Activated CD4-positive, alpha-beta T cell treated with anti-CD3 and anti-CD28 coated beads for 36 hours (primary cell): Measurements from ENCODE around the gene PPFIA2. TPM values are rescaled to one million over a fixed set of nuclear protein-coding genes. Genes with fewer than 3 reads are reported as not detected.
"Not testable (repeated sequence)": the region's sequence is repeated elsewhere in the genome, so short reads cannot be mapped to it uniquely, and the experiment has no call there.

Experiments used
- ATAC-seq: fragments of 200-7000 bp; cut with Tn5 transposase; one replicate; pipeline ENCODE4 v1.10.0; 2021; ENCODE audit warnings: mild to moderate bottlenecking, moderate library complexity
- CTCF ChIA-PET: fragments of 350-600 bp; sonication (Branson Sonifier 250); formaldehyde crosslinking; loops from one replicate; lab custom pipeline; 2021; ENCODE audit warnings: antibody characterized with exemption; lab: Charles Lee
- POLR2A ChIA-PET: fragments of 350-600 bp; sonication (Branson Sonifier 250); formaldehyde crosslinking; loops from one replicate; lab custom pipeline; 2021; ENCODE audit warnings: antibody characterized with exemption, inconsistent platforms; lab: Charles Lee
- DNase-seq: peaks from one replicate; pipeline ENCODE4 v3.0.0-alpha.2; 2020
- H3K27ac Mint-ChIP-seq: one replicate; pipeline ENCODE4 v1.8.0; 2021; ENCODE audit warnings: mixed read lengths
- H3K27me3 Mint-ChIP-seq: one replicate; pipeline ENCODE4 v1.8.0; 2021; ENCODE audit warnings: mixed read lengths
- H3K36me3 Mint-ChIP-seq: one replicate; pipeline ENCODE4 v1.8.0; 2021; ENCODE audit warnings: low read depth, mixed read lengths
- H3K4me1 Mint-ChIP-seq: one replicate; pipeline ENCODE4 v1.8.0; 2021; ENCODE audit warnings: mixed read lengths
- H3K4me3 Mint-ChIP-seq: one replicate; pipeline ENCODE4 v1.8.0; 2021; ENCODE audit warnings: mild to moderate bottlenecking, moderate library complexity, mixed read lengths
- H3K9me3 Mint-ChIP-seq: one replicate; pipeline ENCODE4 v1.8.0; 2021; ENCODE audit warnings: low read depth, mixed read lengths
- intact Hi-C, 2 experiments: fragments of 100-400 bp; cut with DNase I in 1 of 2; cut with micrococcal nuclease in 1 of 2; formaldehyde crosslinking; loops; one replicate each; pipeline versions ENCODE4 v1.14.2 to v1.15.1; 2022 to 2024; cut with DNase I, micrococcal nuclease
- total RNA-seq, 2 experiments: library from RNA; stranded (reverse); gene quantifications; one replicate each; pipeline ENCODE4 v1.2.3, GENCODE V29; 2021

The PPFIA2 gene
- total RNA-seq, 2 experiments from 2014 or later, result not detected

DNA sequence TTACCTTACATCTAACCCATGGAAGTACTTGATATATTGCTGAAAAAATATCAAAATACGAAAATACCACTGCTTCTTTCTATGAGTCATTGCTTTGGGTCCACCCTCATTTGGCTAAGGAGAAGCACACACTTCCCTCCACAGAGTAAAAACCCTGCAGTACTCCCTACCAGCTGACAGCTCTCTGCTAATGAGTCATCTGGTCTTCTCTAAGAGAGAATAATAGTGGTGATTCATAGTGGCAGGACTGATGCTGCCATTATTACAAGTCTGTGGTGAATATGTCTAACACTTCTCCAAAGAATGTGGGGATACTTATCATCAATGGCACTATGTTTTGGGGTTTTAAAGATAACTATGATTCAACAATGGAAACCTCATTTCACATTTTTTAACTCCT lies 90.7 kb downstream of the PPFIA2 start:
- CTCF ChIA-PET, result no interaction called here
- peaks cover 5% of the 10 kb centered on the region for H3K4me1 Mint-ChIP-seq
- peak; percentile 29 for DNase-seq
- peaks cover 5% of the 10 kb centered on the region for H3K27me3 Mint-ChIP-seq
- no peak overlapping the region for H3K4me3 Mint-ChIP-seq
- POLR2A ChIA-PET, result no interaction called here
- peaks cover 2% of the 10 kb centered on the region for H3K9me3 Mint-ChIP-seq
- no peaks in the 10 kb centered on the region for H3K36me3 Mint-ChIP-seq
- intact Hi-C loops, result loop anchor here (1.0 to 5.0 kb wide), 3 partner anchors 132 to 690 kb away; partner anchors contain the start of genes CCDC59 (in 1 of the 2) and METTL25 (in 1 of the 2)
- ATAC-seq, result peak; percentile 99
- H3K27ac Mint-ChIP-seq, result no peak overlapping the region

DNA sequence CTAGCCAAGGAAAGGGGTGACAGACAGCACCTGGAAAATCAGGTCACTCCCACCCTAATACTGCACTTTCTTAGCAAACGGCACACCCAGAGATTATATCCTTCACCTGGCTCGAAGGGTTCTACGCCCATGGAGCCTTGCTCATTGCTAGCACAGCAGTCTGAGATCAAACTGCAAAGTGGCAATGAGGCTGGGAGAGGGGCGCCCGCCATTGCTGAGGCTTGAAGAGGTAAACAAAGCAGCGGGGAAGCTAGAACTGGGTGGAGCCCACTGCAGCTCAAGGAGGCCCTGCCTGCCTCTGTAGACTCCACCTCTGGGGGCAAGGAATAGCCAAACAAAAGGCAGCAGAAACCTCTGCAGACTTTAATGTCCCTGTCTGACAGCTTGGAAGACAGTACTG lies 99.8 kb downstream of the PPFIA2 start:
- POLR2A ChIA-PET, H3K4me3 Mint-ChIP-seq, H3K36me3 Mint-ChIP-seq, CTCF ChIA-PET, ATAC-seq, H3K4me1 Mint-ChIP-seq, DNase-seq, H3K27me3 Mint-ChIP-seq, intact Hi-C loops, H3K27ac Mint-ChIP-seq, H3K9me3 Mint-ChIP-seq: not testable (repeated sequence)

DNA sequence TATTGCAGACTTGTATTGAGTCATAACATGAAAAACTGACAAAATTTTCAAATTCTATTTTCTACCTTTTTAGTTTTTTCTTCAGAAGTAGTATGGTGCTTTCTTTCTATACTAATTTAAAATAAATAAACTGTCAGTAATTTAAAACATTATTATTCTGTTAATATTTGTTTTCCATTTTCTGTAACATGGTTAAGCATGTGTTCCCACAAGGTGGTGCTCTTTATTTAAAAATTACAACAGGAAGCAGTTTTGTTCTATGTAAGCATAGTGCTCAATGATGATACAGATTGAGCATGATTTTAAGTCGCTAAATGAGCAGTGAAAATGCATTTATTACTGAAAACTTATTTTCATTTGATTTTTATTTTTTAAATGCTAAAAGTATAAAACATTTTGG lies 114.6 kb downstream of the PPFIA2 start:
- no peak overlapping the region for H3K27ac Mint-ChIP-seq
- H3K4me1 Mint-ChIP-seq, result no peaks in the 10 kb centered on the region
- ATAC-seq, result no peak
- intact Hi-C loops, result loop anchor here (1.0 kb wide), 4 partner anchors 348 to 714 kb away; partner anchors contain the start of genes CCDC59 (in 1 of the 2) and METTL25 (in 1 of the 2)
- peaks cover 5% of the 10 kb centered on the region for H3K27me3 Mint-ChIP-seq
- no peaks in the 10 kb centered on the region for H3K9me3 Mint-ChIP-seq
- H3K4me3 Mint-ChIP-seq, result no peak overlapping the region
- H3K36me3 Mint-ChIP-seq, result no peaks in the 10 kb centered on the region
- no peak for DNase-seq
- CTCF ChIA-PET, result interaction anchor here (1.1 kb wide), 1 partner anchor 348 kb away, joined by 3 read pairs; no protein-coding TSS in a partner anchor
- POLR2A ChIA-PET, result no interaction called here

DNA sequence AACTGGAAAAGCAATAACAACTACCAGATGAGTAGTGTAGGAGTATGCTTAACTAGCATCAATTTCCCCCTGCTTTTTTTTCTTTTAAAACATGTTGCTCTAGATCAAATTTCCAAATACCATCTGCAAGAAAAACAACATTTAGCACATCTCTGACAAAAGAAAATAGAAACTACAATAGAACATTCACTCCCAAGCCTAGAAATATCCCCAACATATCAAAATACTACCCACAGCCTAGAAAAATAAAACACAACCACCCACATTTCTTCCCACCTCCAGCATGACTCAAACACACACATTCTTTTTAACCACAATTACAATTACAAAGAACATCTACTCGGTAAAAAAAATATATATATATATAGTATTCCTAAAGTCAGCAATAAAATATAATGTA lies 120.0 kb downstream of the PPFIA2 start:
- ChIA-PET CTCF (no interaction called here), POLR2A (no interaction called here)
- H3K36me3 Mint-ChIP-seq, result no peaks in the 10 kb centered on the region
- DNase-seq, result no peak
- intact Hi-C loops, result no loop called here
- H3K27ac Mint-ChIP-seq, result no peak overlapping the region
- H3K4me3 Mint-ChIP-seq, result no peak overlapping the region
- H3K4me1 Mint-ChIP-seq, result no peaks in the 10 kb centered on the region
- no peaks in the 10 kb centered on the region for H3K9me3 Mint-ChIP-seq
- peaks cover 9% of the 10 kb centered on the region for H3K27me3 Mint-ChIP-seq
- ATAC-seq, result no peak

DNA sequence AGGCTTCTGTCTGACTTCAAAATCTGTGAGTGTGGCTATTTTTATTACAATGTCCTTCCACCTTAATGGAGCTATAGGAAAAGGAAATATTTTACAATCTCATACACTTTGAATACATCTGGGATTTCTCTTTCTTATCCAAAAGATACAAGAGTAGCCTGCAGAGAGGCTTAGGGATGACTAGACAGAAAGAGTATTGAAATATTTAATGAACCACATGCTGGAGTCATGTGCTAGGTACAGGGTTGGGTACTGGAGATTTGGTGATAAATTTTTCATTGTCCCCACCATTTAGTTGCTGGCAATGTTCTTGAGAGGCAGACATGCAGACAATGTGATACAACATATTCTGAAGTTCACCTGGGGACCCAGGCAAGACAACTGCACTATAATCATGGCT lies 126.0 kb downstream of the PPFIA2 start:
- Mint-ChIP-seq H3K36me3 (no peaks in the 10 kb centered on the region), H3K4me1 (no peaks in the 10 kb centered on the region), H3K4me3 (no peak overlapping the region), H3K27ac (no peak overlapping the region), H3K27me3 (peaks cover 10% of the 10 kb centered on the region), H3K9me3 (no peaks in the 10 kb centered on the region)
- CTCF ChIA-PET, result interaction anchor here (1.0 to 1.1 kb wide), 2 partner anchors 15 to 18 kb away, joined by 3 read pairs; no protein-coding TSS in a partner anchor
- no peak for ATAC-seq
- intact Hi-C loops, result no loop called here
- POLR2A ChIA-PET, result no interaction called here
- no peak for DNase-seq

DNA sequence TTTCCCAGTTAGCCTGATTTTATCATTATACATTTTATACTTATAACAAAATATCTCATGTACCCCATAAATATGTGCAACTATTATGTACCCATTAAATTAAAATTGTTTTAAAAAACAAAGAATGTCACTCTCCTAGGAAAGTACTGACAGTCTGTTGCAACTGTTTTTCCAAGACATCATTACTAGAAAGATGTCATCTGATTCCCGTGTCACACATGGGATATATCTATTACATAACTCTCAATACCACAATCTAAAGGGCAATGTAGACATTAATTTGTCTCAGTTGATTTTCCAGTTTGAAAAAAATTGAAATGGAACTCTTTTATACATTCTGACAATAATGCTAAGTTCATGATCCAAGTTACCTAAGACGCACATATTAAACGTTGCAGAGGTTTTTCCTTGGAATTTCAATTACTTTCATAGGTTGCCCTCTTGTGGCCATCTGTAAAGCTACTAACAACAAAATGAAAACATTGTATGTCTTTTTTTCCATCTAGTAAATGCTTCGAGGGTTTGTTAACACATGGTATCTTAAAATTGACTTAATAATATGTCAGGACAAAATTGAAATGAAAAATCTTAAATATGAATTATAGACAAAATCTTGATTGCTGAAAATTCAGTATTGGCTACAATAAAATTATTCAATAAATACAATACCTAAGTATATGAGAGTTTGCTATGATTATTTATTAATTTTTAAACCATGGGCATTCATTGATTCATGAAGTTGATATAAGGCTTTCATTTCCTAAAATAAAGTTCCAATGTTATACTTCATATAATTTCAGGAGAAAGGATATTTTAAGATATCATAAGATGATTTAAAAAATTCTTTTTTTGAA lies 131.6 kb downstream of the PPFIA2 start:
- Mint-ChIP-seq H3K4me3 (no peak overlapping the region), H3K4me1 (no peaks in the 10 kb centered on the region), H3K36me3 (no peaks in the 10 kb centered on the region), H3K27ac (no peak overlapping the region), H3K27me3 (peaks cover 5% of the 10 kb centered on the region), H3K9me3 (no peaks in the 10 kb centered on the region)
- ChIA-PET CTCF (interaction anchor here (1.3 kb wide), 1 partner anchor 17 kb away, joined by 4 read pairs; no protein-coding TSS in a partner anchor), POLR2A (no interaction called here)
- no peak for ATAC-seq
- DNase-seq, result no peak
- intact Hi-C loops, result loop anchor here (1.0 to 5.0 kb wide), 3 partner anchors 175 to 1215 kb away; no protein-coding TSS in a partner anchor

DNA sequence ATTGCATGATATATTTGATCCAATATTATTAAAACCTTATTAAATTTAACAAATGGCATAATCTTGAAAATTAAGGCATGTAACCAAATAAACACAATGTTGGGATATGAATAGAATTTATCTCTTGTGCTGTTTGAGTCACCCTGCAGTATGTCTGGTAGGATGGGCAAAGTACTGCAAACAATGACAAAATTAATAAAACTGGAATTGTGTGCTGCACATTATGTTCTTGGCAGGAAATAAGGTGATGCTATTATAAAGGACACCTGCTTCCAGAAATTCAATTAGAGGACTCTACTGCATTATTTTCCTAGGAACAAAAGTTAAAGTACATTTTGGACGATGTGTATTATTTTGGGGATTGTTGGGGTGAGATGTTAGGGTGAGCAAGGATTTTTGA lies 132.7 kb downstream of the PPFIA2 start:
- peaks cover 5% of the 10 kb centered on the region for H3K27me3 Mint-ChIP-seq
- no peak overlapping the region for H3K4me3 Mint-ChIP-seq
- ATAC-seq (no peak), DNase-seq (no peak)
- H3K36me3 Mint-ChIP-seq, result no peaks in the 10 kb centered on the region
- H3K4me1 Mint-ChIP-seq, result no peaks in the 10 kb centered on the region
- H3K27ac Mint-ChIP-seq, result no peak overlapping the region
- intact Hi-C loops, result loop anchor here (2.0 to 5.0 kb wide), 2 partner anchors 174 to 1214 kb away; no protein-coding TSS in a partner anchor
- no peaks in the 10 kb centered on the region for H3K9me3 Mint-ChIP-seq
- ChIA-PET POLR2A (no interaction called here), CTCF (no interaction called here)

DNA sequence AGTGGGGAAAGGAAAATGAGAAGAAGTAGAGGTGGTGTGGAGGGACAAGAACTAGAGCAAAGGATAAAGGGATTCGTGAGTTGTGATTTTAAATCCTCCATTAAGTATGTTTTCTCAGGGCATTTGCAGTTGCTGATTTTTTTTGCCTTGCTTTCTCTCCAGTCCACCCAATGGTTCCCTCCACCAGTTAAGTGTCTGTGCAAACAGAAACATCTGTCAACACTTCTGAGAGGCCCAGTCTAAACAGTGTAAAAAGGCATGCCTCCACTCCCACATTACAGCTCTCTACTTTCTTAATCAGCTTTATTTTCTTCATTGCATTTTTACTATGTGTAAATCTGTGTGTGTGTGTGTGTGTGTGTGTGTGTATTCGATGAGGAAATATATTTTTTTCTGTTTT lies 141.2 kb downstream of the PPFIA2 start:
- intact Hi-C loops, result no loop called here
- no peak overlapping the region for H3K4me3 Mint-ChIP-seq
- DNase-seq, result no peak
- no peaks in the 10 kb centered on the region for H3K9me3 Mint-ChIP-seq
- no peak overlapping the region for H3K27ac Mint-ChIP-seq
- ChIA-PET CTCF (interaction anchor here (0.7 to 1.1 kb wide), 2 partner anchors 16 to 269 kb away, joined by 3 read pairs; no protein-coding TSS in a partner anchor), POLR2A (no interaction called here)
- ATAC-seq, result no peak
- H3K4me1 Mint-ChIP-seq, result no peaks in the 10 kb centered on the region
- H3K27me3 Mint-ChIP-seq, result no peaks in the 10 kb centered on the region
- no peaks in the 10 kb centered on the region for H3K36me3 Mint-ChIP-seq

DNA sequence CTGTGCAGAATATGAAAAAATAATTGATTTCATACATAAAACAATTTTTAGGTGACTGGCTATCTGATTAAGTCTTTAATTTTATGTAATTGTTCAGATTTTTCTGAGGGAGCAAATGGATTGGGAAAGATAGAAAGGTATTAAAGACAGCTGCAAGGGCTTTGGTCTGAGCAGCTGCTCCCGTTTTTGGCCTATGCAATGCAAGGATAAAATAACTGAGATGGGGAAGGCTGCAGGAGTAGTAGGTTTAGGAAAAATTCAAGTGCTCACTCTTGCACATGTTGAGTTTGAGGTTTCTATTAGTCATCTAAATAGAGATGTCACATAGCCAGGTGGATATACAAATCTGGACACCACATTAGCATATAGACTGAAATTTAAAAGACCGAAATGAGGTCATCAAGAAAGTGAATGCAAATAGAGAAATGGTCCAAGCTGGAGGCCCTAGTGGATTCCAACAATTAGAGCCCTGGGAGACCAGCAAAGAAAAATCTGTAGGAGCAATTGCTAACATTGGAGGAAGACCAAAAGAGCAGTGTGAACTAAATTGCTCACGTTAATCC lies 144.0 kb downstream of the PPFIA2 start:
- Mint-ChIP-seq H3K27me3 (no peaks in the 10 kb centered on the region), H3K27ac (no peak overlapping the region), H3K4me3 (no peak overlapping the region), H3K9me3 (no peaks in the 10 kb centered on the region), H3K4me1 (no peaks in the 10 kb centered on the region), H3K36me3 (no peaks in the 10 kb centered on the region)
- CTCF ChIA-PET, result no interaction called here
- no peak for ATAC-seq
- POLR2A ChIA-PET, result no interaction called here
- intact Hi-C loops, result no loop called here
- no peak for DNase-seq

DNA sequence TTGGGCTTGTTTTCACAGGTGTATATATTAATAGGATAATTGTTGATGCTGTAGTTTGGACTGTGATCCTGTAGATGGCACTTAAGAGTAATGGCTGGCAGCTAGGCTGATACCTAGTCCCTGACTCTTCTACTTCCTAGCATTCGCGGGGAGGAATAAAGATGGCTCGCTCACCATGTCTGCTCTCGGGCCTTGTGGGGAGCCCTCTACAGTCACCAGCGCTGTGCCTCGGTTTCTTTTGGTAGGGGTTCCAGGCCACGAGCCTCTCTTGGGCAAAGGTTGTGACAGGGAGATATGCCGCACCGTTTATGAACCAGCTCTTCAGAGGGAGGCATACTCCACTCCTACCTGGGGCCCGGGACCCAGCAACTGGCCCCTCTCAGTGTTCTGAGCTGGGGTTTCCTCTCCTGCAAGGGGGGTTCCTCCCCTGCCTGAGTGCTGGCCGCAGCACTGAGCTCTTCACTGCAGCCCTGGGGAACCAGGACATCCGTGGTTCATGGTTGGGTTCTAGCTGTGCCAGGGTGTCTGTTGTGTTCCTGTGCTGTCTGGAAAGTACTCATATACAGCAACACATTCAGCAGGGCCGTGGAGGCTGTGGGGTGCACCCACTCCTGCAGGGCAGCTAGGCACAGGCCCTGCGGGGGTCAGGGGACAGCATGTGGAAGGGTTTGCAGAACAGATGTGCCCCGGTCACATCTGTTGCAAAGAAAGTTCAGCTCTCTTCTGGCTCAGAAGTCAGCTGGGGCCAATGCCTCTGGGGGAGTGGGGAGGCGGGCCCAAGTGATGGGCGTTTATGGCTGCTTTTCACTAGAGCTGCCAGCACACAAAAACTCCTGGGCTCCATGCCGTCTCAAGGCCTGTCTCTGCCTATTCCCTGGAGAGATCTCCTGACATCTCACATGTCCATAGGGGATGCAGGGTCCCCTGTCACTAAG lies 147.9 kb downstream of the PPFIA2 start:
- Mint-ChIP-seq H3K36me3 (no peaks in the 10 kb centered on the region), H3K9me3 (no peaks in the 10 kb centered on the region), H3K4me3 (no peak overlapping the region), H3K27me3 (no peaks in the 10 kb centered on the region), H3K27ac (no peak overlapping the region), H3K4me1 (no peaks in the 10 kb centered on the region)
- CTCF ChIA-PET, result interaction anchor here (0.6 to 1.2 kb wide), 8 partner anchors 9 to 1950 kb away, joined by 3 to 4 read pairs (median 3); no protein-coding TSS in a partner anchor
- intact Hi-C loops, result no loop called here
- DNase-seq (no peak), ATAC-seq (no peak)
- POLR2A ChIA-PET, result no interaction called here
